AG10803 (cell line): ENCODE results near the gene PKP4.

Experiments used
- DNase-seq: peaks from one replicate; pipeline ENCODE4 v3.0.0; 2010; ENCODE audit warnings: low read depth
- H3K4me3 ChIP-seq: 2 replicates; pipeline ENCODE4 v1.5.1; 2011; ENCODE audit warnings: mild to moderate bottlenecking, low read length, control low read depth
- CTCF ChIP-seq: conservative IDR thresholded peaks from 2 replicates; pipeline ENCODE4 v1.5.1; 2011; ENCODE audit warnings: mild to moderate bottlenecking, low read length, control low read depth, inconsistent platforms

PKP4 gene

GRCh38 chr2:158715357-158715756 lies 258.6 kb downstream of the PKP4 start:
- no peak overlapping the region for H3K4me3 ChIP-seq
- no peak for DNase-seq
- TF ChIP-seq CTCF = no peak

GRCh38 chr2:158716121-158716791 lies 259.5 kb downstream of the PKP4 start:
- TF ChIP-seq CTCF = no peak
- no peak for DNase-seq
- no peak overlapping the region for H3K4me3 ChIP-seq

DNA sequence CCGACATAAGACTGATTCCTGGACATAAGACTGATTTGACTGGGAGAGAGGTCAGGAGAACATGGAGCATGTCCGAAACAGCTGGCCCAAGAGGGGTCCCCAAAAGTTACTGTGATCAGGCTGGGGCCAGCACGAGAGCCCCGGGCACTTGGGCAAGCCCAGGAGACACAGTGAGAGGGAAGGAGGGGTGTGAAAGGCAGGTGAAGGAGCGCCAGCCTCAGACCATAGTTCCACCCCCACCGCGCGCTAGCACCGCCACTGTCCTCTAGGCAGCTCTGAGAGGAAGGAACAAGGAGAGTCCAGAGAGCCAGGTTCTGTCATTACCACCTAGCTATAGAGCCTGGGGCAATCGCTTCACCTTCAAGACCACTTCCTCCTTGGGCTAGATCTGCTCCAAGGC lies 260.2 kb downstream of the PKP4 start:
- H3K4me3 ChIP-seq = no peak overlapping the region
- DNase-seq = no peak
- TF ChIP-seq CTCF = no peak

GRCh38 chr2:158717366-158718195 lies 260.8 kb downstream of the PKP4 start:
- TF ChIP-seq CTCF = no peak
- H3K4me3 ChIP-seq = no peak overlapping the region
- DNase-seq = no peak

DNA sequence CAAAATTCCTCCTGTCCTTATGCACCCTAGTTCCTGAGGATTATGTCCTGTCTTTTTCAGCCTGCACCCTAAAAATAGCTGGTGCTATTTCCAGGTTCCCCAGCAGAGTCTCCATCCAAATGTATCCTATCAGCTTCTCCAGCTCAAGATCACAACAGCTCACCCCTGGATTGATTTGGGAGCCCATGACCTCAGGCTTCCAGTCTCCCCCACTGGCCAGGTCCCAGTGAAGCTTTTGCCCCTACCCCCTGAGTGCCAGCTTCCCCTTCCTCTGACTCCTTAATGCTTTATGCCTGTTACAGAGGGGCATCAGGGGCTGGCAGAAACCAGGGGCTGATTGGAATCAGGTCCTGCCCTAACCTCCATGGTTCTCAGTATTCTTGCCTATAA lies 261.4 kb downstream of the PKP4 start:
- TF ChIP-seq CTCF = no peak
- DNase-seq = no peak
- H3K4me3 ChIP-seq = no peak overlapping the region

- no peak for TF ChIP-seq CTCF
- no peak for DNase-seq
- H3K4me3 ChIP-seq = no peak overlapping the region
Observed at GRCh38 chr2:158718851-158719250, 262.1 kb downstream of the PKP4 start.

DNA sequence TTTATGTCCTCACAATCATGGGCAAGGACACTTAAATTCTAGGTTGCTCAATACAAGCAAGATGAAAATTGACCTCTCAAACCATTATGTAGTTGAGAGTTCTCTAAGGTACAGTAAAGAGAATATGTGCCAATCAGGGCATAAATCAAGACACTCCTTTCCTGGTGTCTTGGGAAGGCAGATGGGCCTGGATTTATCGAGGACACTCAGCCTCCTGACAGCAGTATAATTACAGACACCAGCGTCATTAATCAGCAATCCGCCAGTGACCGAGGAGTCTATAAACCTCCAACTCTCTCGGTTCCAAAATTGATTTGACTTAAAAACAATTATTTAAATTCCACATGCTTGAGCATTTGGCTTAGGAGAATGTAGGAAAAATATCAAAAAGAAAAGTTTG lies 262.7 kb downstream of the PKP4 start:
- TF ChIP-seq CTCF = no peak
- DNase-seq = no peak
- no peak overlapping the region for H3K4me3 ChIP-seq
